A549 (cell line): ENCODE data around the gene CDC42BPB. TPM values are rescaled to one million over a fixed set of nuclear protein-coding genes. Genes with fewer than 3 reads are reported as not detected.

ENCODE experiments used
- polyA plus RNA-seq, 4 experiments: library from polyadenylated mRNA; depleted of rRNA in 3 of 4; stranded (reverse); fragments of >200 nt; fragmentation: RNase III in 1 of 4; extraction: RNeasy Plus Mini Kit Qiagen cat#74134 plus additional on column Dnase treatment in 1 of 4; gene quantifications; 2 replicates in 3 of 4; 3 replicates in 1 of 4; pipeline ENCODE4 v1.2.3, GENCODE V29; 2011 to 2017

Gene CDC42BPB
- polyA plus RNA-seq, 2 of the 4 experiments (the other 2 are of a cell fraction), result 56.4 to 57.1 TPM

Other genes starting within 250 kb of the CDC42BPB start
- 0.25 and 0.36 TPM in 2 replicates for gene AMN, start 134.9 kb downstream of the CDC42BPB start, polyA plus RNA-seq (2011; rRNA removed)
- gene AMN, start 134.9 kb downstream of the CDC42BPB start, polyA plus RNA-seq (2017; fragmentation: RNase III; extraction: RNeasy Plus Mini Kit Qiagen cat#74134 plus additional on column Dnase treatment), result 0.46 to 0.67 TPM (median 0.58 TPM) in 3 replicates
- not detected in 2 replicates for gene LBHD2, start 26.7 kb upstream of the CDC42BPB start, polyA plus RNA-seq (2011; rRNA removed)
- gene LBHD2, start 26.7 kb upstream of the CDC42BPB start, polyA plus RNA-seq (2017; fragmentation: RNase III; extraction: RNeasy Plus Mini Kit Qiagen cat#74134 plus additional on column Dnase treatment), result not detected in 3 replicates
- 0.94 and 1.5 TPM in 2 replicates for gene EXOC3L4, start 37.2 kb upstream of the CDC42BPB start, polyA plus RNA-seq (2011; rRNA removed)
- 4.3 to 4.9 TPM (median 4.7 TPM) in 3 replicates for gene EXOC3L4, start 37.2 kb upstream of the CDC42BPB start, polyA plus RNA-seq (2017; fragmentation: RNase III; extraction: RNeasy Plus Mini Kit Qiagen cat#74134 plus additional on column Dnase treatment)
- 222 and 249 TPM in 2 replicates for gene TNFAIP2, start 65.9 kb upstream of the CDC42BPB start, polyA plus RNA-seq (2011; rRNA removed)
- gene TNFAIP2, start 65.9 kb upstream of the CDC42BPB start, polyA plus RNA-seq (2017; fragmentation: RNase III; extraction: RNeasy Plus Mini Kit Qiagen cat#74134 plus additional on column Dnase treatment), result 254 to 344 TPM (median 332 TPM) in 3 replicates